NCI-H345 treated with DMSO at 0.1 percent for 48 hours (cell line): ENCODE data around the gene PANK4.

ENCODE experiments used
- DNase-seq: peaks from one replicate; lab custom pipeline; 2025; ENCODE audit not compliant: unreplicated experiment; lab: John Stamatoyannopoulos, UW

Gene PANK4

GRCh38 chr1:2529784-2530512 lies 3.6 kb upstream of the PANK4 start, which contains the start of gene HES5:
Gene HES5, minus strand, starts transcription at chr1:2530263. Its CDS starts 99 bp downstream, at chr1:2530164.
- DNase-seq, result peak; percentile 24

GRCh38 chr1:2528966-2529783 lies 2.8 kb upstream of the PANK4 start:
- DNase-seq, result no peak

- DNase-seq, result no peak
Observed at GRCh38 chr1:2528611-2528965, 2.2 kb upstream of the PANK4 start.

- no peak for DNase-seq
Observed at GRCh38 chr1:2528016-2528415, 1.6 kb upstream of the PANK4 start.

DNA sequence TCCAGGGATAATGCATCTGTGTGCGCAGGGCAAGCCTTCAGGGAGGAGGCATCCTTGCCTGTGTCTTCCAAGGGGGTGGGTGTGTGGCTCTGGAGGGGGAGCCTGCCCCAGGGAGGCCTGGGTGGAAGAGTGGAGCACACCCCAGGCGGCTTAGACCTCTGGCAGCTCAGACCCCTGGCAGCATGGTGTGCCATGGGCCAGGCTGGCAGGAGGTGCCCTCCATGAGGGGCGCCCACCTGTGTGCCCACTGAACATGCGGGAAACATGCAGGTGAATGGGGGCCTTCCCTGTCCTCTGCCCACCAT lies 1.1 kb upstream of the PANK4 start:
- no peak for DNase-seq

DNA sequence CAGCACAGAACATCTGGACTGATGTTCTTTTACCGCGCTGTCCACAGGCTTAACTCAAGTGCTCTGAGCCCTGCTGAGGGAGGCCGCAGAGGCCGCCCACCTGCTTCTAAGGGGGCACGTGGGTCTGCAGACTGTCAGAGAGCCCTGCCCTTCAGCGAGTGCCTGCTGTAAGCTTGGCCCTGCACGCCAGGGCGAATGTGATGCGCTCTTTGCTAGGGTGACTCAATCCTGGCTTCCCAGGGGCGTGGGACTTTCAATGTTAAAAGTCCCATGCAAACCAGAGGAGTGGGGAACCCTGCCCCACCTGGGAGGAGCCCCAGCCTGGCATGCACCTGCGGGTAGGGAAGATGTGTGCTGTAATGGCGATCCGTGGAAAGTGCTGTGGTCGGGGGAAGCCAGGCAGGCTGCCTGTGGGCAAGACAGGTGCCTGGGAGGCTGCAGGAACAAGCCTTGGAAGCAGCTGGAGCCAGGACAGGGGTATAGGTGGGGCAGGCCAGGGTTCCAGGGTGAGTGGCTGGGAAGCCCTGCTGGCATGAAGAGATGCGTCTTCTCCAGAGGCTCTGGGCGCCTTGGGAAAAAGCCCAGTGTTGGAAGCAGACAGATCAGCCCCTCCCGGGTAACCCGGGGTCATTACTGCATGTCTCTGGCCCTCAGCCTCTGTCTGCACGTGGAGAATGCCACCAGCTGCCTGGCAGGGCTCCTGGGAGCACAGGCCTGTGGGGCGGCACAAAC lies 594 bp upstream of the PANK4 start:
- no peak for DNase-seq

DNA sequence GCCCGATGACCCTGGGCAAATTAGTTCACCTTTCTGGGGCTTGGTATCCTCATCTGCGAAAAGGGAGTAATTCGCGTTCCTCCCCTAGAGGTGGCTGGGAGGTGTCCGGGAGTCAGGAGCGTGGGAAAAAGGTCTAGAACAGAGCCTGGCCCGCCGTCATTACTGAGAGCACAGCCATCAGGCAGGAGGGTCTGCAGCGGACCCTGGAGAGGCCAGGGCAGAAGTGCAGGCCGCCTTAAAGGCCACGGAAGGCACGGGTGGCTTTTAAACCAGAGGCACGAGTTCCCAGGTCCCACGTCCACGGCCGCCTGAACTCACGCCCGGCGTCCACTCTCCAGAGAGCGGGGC lies 850 bp downstream of the PANK4 start:
- DNase-seq, result no peak

DNA sequence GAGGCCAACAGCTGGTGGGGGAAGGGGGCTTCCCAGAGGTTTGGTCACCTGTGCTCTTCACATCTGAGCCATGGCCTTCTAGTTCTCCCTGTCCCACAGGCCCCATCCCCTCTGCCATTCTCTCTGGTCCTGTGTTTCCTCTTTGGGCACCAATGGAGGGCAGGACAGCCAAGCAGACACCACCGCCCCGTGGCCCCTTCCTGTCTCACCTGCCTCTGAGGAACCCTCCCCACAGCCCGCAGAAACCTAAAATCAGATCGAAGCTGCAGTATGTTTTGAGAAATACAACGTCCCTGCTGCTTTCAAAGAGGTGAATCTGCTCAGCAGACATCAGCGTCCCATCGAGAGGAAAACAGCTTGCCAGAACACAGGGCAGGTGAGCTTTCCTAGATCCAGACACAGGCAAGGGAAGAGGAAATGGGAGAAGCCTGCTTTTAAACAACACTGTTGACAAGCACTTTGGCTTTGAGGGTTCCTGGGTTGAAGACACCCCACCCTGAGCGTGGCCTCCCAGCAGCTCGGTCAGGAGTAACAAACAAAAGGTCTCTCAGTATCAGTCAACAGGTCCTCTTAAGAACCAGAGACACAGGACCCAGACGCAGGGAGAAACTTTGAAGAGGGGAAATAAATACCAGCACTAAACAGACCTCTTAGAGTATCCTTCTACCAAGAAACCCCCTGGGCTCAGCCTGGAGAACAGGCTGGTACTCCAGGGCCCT lies 2.3 kb downstream of the PANK4 start:
- DNase-seq, result no peak

GRCh38 chr1:2523191-2523890 lies 3.1 kb downstream of the PANK4 start:
- no peak for DNase-seq

GRCh38 chr1:2522230-2522629 lies 4.2 kb downstream of the PANK4 start:
- DNase-seq, result no peak

DNA sequence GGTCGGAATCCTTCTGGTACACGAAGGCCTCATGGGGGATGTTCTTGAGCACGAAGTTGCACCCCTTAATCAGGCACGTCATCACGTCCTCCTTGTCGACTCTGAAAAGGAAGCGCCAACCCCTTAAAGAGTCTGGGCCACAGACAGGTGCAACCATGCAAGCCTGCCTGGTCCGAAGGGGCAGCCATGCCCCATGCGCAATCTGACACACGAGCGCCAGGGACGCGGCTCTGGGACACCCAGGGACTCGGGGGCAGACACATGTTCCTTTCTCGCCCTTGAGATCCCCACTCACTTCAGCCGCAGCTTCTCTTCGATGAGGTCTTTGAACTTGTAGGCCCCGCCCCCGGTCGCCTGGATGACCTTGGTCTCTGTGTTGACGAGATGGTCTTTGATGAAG lies 5.6 kb downstream of the PANK4 start:
- DNase-seq, result no peak

- no peak for DNase-seq
Observed at GRCh38 chr1:2520206-2520605, 6.2 kb downstream of the PANK4 start.

GRCh38 chr1:2519729-2520128 lies 6.7 kb downstream of the PANK4 start:
- no peak for DNase-seq

DNA sequence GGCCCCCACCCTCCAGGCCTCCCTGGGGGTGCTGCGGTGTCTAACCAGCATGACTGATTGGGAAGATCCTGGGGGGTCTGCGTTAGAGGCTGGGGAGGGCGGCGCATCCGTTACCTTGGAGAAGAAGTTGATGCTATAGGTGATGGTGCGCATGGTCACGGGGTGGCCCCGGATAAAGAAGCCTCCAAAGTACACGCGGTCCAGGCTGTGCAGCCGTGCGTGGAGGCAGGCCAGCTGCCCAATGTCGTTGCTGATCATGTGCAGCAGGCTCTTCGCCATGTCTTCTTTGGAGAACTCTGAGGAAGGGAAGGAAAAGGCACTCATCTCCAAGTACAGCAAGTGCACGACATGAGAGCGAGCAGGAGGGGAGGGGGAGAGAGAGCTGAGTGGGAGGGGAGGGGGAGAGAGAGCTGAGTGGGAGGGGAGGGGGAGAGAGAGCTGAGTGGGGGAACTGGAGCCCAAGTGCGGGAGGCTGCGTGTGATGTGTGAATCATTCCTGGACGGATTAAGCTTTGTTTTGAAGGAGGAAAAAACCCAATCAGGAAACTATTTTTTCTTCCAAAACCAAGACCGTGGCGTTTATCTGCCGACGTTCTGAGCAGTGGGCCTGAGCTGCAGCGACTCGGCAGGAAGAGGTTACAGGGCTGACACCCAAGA lies 7.2 kb downstream of the PANK4 start:
- DNase-seq, result no peak

GRCh38 chr1:2518528-2518927 lies 7.9 kb downstream of the PANK4 start:
- no peak for DNase-seq

GRCh38 chr1:2517966-2518365 lies 8.4 kb downstream of the PANK4 start:
- DNase-seq, result no peak

DNA sequence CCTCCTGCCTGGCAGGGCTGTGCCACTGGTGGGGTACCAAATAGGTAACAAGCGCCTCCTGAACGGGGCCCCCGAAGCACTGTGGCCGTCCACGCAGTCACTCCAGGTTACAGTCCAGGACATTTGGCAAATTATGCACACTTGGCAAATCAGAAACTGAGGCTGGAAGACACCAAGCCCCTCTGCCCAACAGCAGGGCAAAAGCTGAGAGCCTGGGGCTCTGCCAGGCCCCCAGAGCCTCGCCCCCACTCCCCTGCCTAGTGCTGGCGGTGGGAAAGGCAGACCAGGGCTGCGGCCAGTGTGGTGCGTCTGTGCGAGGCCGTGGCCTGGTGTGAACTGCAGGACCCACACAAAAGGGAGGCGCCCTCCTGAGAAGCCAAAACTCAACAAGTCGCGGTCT lies 9.4 kb downstream of the PANK4 start:
- DNase-seq, result no peak

GRCh38 chr1:2516124-2516523 lies 10.3 kb downstream of the PANK4 start:
- no peak for DNase-seq

DNA sequence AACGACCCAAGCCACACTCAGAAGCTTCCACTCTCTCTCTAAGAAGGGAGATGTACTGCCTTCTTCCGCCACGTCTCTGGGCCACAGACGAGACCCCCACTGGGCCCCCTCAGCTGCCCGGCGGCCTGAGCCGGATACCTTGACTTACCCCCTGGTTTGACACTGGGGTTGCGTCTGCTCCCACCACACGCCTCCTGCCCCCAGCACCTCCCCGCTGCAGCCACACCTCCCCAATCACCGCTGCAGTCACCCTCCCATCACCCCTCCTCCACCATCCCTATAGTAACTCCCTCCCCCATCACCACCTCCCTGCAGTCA lies 10.7 kb downstream of the PANK4 start:
- no peak for DNase-seq
